Panc1 (cell line): Measurements from ENCODE around the gene MTA1.

Source experiments
- POLR2AphosphoS5 ChIP-seq: IDR thresholded peaks from 2 replicates; pipeline ENCODE4 v1.6.1; 2012; ENCODE audit warnings: mild to moderate bottlenecking, low read depth, low read length, moderate library complexity
- SIN3A ChIP-seq: IDR thresholded peaks from 2 replicates; pipeline ENCODE4 v1.6.1; 2012; ENCODE audit warnings: low read depth, mild to moderate bottlenecking, low read length, moderate library complexity, borderline replicate concordance; ENCODE audit not compliant: insufficient read depth
- TCF7L2 ChIP-seq: IDR thresholded peaks from 2 replicates; pipeline ENCODE4 v1.6.1; 2011; ENCODE audit warnings: mild to moderate bottlenecking, low read depth, low read length, inconsistent platforms
- TF ChIP-seq, protein P1 (sequence below): fragments of 450-650 bp; IDR thresholded peaks from 2 replicates; pipeline ENCODE4 v1.5.1; 2017; ENCODE audit warnings: mild to moderate bottlenecking
- TF ChIP-seq, protein P2 (sequence below), 2 experiments: IDR thresholded peaks; 2 replicates each; pipeline ENCODE4 v1.6.1; 2011 to 2012; ENCODE audit warnings: low read depth in 2 of 2, control low read depth in 1 of 2, low read length in 1 of 2, mild to moderate bottlenecking in 1 of 2, moderate library complexity in 1 of 2; ENCODE audit not compliant: insufficient read depth in 1 of 2

GRCh38 chr14:105385698-105386365 is 33.8 kb upstream of the MTA1 start:
- TF ChIP-seq SIN3A (no peak), POLR2AphosphoS5 (no peak), TCF7L2 (no peak)
- TF ChIP-seq, protein P1, sequence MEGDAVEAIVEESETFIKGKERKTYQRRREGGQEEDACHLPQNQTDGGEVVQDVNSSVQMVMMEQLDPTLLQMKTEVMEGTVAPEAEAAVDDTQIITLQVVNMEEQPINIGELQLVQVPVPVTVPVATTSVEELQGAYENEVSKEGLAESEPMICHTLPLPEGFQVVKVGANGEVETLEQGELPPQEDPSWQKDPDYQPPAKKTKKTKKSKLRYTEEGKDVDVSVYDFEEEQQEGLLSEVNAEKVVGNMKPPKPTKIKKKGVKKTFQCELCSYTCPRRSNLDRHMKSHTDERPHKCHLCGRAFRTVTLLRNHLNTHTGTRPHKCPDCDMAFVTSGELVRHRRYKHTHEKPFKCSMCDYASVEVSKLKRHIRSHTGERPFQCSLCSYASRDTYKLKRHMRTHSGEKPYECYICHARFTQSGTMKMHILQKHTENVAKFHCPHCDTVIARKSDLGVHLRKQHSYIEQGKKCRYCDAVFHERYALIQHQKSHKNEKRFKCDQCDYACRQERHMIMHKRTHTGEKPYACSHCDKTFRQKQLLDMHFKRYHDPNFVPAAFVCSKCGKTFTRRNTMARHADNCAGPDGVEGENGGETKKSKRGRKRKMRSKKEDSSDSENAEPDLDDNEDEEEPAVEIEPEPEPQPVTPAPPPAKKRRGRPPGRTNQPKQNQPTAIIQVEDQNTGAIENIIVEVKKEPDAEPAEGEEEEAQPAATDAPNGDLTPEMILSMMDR = no peak
- TF ChIP-seq, protein P2, sequence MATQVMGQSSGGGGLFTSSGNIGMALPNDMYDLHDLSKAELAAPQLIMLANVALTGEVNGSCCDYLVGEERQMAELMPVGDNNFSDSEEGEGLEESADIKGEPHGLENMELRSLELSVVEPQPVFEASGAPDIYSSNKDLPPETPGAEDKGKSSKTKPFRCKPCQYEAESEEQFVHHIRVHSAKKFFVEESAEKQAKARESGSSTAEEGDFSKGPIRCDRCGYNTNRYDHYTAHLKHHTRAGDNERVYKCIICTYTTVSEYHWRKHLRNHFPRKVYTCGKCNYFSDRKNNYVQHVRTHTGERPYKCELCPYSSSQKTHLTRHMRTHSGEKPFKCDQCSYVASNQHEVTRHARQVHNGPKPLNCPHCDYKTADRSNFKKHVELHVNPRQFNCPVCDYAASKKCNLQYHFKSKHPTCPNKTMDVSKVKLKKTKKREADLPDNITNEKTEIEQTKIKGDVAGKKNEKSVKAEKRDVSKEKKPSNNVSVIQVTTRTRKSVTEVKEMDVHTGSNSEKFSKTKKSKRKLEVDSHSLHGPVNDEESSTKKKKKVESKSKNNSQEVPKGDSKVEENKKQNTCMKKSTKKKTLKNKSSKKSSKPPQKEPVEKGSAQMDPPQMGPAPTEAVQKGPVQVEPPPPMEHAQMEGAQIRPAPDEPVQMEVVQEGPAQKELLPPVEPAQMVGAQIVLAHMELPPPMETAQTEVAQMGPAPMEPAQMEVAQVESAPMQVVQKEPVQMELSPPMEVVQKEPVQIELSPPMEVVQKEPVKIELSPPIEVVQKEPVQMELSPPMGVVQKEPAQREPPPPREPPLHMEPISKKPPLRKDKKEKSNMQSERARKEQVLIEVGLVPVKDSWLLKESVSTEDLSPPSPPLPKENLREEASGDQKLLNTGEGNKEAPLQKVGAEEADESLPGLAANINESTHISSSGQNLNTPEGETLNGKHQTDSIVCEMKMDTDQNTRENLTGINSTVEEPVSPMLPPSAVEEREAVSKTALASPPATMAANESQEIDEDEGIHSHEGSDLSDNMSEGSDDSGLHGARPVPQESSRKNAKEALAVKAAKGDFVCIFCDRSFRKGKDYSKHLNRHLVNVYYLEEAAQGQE (IDR thresholded peaks at IDR 0.05; ENCODE audit: insufficient read depth in 1 of 2, low read depth in 2 of 2, low read length in 1 of 2) = no peak
